ENCODE data around the gene TCHP. TPM values are rescaled to one million over a fixed set of nuclear protein-coding genes. Genes with fewer than 3 reads are reported as not detected.
"Not testable (repeated sequence)": the region's sequence is repeated elsewhere in the genome, so short reads cannot be mapped to it uniquely, and the experiment has no call there.

TCHP gene
- total RNA-seq, 1 experiment from 2014 or later = 10.2 TPM

DNA sequence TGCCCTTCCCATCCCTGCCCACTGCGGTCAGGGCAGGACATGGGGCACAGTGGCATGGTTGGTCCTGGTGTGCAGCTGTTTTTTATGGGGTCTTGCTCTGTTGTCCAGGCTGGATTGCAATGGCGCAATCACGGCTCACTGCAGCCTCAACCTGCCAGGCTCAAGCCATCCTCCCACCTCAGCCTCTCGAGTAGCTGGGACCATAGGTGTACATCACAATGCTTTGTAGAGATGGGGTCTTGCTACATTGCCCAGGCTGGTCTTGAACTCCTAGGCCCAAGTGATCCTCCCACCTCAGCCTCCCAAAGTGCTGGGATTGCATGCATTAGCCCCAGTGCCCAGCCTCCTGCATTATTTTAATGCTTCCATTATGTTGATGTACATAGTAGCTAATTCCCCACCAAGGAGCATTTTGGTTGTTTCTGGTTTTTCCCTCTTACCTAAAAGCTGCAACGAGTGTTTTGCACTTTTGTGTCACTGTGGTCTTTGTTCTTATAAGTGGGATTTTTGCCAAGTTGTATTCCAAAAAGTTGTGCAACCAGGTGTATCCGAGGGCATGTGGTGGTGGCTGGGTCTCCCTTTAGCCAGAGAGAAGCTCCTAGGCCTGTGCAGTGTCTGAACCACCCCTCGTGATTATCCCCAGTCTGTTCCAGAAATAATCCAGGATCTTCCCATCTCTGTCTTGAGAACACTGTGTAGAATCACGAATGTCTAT is 10.3 kb downstream of the TCHP start:
- no peak for DNase-seq (ENCODE audit: low read depth)

DNA sequence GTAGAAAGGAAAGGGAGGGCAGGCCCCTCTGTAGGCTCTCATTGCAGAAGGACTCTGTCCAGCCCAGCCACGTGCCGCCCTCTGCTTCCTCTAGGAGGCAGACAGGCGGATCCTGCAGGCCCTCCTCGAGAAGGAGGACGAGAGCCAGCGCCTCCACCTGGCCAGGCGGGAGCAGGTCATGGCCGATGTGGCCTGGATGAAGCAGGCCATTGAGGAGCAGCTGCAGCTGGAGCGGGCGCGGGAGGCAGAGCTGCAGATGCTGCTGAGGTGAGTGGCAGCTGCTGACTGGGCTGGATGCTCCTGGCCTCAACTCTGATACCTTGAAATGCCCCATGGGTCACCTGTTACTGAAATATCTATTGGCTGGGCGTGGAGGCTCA is 10.9 kb downstream of the TCHP start:
- peak; percentile 6 for DNase-seq (ENCODE audit: low read depth)

DNA sequence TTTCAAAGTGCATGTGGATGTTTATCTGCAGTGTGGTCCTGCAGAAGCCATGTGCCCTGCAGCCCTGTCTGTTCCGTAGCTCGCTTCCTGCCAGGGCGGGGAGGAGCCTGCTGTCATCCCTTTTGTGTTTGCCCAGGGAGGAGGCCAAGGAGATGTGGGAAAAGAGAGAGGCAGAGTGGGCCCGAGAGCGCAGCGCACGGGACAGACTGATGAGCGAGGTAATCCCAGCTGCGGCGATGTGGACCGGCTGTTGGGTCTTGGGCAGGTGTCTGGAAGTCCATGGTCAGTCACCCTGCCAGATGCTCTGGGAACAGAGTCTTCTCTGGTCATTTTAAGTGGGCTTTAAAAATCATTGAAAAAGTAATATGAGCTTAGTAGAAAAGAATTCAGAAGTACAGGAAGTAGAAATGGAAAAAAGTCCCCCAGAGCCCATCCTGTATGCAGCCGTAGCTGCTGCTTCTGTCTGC is 12.8 kb downstream of the TCHP start:
- no peak for DNase-seq (ENCODE audit: low read depth)

DNA sequence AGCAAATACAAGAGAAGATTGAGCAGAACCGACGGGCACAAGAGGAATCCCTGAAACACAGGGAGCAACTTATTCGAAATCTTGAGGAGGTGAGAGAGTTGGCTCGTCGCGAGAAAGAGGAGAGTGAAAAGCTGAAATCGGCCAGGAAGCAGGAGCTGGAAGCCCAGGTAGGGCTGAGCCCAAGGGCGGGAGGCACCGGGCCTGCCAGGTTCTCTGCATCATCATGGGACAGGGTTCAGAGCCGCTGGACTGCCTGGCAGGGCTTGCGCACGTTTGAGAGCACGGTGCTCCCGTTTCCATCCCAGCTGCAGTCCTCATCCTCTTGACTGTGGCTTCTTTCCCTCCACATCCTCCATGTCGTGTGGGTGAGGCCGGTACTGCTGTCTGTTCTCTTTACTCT is 14.4 kb downstream of the TCHP start:
- no peak for DNase-seq (ENCODE audit: low read depth)

DNA sequence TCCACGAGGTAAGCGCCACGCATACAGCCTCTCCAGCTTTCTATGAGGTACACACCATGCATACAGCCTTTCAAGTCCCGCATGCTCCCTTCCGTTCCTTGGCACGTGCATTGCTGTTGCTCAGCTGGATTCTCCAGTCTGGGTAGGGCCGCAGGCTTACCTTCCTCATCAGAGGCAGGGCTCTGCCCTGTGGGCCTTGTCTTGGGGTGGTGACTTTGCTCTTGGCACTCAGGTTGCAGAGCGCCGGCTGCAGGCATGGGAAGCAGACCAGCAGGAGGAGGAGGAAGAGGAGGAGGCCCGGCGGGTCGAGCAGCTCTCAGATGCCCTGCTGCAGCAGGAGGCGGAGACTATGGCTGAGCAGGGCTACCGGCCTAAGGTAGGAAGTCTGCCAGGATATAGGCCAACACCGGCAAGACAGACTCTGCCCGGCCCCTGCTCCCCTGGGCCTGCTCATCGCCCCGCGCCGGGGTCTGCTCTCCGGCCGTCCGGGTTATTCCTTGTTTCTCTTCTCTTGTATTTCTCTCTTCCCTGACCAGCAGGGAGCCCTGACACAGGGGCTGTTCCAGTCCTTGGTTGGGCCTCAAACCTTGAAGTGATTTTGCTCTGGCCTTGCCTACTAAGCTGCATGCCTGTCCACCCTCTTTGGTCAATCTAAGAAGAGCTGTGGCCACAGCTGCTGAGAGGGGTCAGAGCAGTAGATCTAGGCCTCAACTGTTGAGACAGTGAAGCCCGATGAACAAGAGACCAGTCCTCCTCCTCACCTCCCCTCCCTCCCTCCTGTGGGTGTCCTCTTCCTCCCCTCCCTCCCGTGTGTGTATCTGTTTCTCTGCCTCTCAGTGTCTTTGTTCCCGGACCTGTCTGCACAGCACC is 15.3 kb downstream of the TCHP start:
- no peak for DNase-seq (ENCODE audit: low read depth)

DNA sequence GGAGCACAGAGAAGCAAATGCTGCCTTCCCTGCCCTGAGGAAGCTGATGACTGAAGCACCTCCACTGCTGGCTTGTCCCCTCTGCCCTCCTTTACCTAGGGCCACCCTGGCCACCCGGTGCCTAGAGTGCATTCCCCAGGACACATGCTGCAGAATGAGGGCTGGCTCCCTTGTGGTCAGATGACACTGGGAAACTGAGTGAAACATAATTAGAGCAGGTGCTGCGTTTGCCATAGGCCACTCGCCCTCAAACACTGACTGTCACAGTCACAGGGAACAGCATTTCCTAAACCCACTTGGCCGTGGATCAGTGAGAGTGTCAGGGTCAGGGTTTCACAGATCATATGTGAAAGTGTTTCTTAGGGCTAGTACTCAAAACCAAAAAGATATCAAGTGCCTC is 16.0 kb downstream of the TCHP start:
- no peak for DNase-seq (ENCODE audit: low read depth)

DNA sequence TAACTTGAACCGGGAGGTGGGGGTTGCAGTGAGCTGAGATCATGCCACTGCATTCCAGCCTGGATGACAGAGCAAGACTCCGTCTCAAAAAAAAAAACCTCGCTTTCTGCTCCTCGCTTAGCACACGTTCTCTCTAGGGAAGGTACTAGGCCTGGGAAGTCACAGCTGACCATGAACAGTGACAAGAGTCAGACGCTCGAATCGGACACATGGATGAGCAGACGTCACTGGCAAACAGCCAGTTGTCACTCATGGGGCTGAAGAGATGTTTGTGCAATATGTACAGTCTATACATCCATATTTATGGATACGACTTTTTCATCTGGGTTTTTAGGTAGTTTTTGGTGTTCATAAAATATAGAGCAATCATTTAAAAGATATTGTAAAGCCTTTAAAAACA is 19.4 kb downstream of the TCHP start:
- DNase-seq (ENCODE audit: low read depth) = no peak

DNA sequence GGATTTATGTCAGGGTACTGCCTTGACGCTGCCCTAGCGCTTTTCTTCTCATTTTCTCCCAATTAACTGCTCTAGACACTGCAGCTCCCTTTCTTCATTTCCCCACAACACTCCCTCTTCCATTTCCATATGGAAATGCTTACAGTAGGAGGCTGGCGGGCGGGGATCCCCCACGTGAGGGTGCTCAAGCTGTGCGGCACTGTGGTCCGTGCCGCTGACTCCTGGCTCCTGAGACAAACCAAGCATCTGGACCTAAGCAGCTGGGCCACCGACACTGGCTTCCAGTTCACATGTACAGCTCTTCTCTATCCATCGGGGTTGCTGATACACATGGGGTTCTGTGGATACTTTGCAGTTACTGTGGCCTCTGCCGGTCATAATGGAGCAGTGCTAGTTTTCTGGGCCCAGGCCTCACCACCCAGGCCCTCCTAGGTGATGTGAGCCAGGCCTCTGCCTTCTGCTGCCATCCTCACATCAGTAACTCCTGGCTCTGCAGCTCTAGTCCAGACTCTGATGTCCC is 20.2 kb downstream of the TCHP start:
- no peak for DNase-seq (ENCODE audit: low read depth)

DNA sequence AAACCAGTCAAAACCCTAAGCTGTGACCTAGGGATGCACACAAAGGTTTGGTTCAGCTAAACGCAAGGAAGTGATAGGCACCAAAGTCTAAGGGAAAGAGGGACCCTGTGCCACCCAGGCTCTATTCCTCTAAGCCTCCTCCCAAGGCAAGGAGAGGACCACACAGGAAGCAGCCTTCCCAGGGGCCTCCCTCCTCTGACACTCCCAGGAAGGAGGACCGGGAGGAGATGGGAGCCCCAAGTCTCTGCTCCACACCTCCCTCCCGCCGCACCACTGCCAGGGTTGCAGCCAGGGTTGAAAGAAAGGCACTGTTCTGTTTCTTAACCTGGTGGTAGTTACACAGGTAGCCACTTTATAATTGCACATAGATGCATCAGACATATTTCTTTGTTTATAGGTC is 21.9 kb downstream of the TCHP start:
- no peak for DNase-seq (ENCODE audit: low read depth)

DNA sequence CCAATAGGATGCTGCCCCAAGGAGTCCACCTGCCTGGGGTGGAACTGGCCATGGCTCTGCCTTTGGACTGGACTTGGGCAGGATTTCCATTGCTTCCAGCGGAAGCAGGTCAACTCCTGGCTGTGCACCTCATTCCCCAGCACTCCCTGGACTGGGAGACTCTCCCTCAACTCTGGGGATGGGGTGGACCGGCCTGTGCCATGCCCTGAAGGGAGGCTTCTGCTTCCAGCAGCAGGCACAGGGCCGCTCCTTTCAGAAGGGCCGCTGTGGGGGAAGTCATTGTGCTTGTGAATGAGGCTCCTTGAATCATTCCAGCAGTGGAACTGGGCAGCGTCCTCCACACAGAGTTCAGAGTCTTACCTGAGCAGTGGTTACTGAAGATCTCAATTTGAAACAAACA is 23.0 kb downstream of the TCHP start:
- no peak for DNase-seq (ENCODE audit: low read depth)

DNA sequence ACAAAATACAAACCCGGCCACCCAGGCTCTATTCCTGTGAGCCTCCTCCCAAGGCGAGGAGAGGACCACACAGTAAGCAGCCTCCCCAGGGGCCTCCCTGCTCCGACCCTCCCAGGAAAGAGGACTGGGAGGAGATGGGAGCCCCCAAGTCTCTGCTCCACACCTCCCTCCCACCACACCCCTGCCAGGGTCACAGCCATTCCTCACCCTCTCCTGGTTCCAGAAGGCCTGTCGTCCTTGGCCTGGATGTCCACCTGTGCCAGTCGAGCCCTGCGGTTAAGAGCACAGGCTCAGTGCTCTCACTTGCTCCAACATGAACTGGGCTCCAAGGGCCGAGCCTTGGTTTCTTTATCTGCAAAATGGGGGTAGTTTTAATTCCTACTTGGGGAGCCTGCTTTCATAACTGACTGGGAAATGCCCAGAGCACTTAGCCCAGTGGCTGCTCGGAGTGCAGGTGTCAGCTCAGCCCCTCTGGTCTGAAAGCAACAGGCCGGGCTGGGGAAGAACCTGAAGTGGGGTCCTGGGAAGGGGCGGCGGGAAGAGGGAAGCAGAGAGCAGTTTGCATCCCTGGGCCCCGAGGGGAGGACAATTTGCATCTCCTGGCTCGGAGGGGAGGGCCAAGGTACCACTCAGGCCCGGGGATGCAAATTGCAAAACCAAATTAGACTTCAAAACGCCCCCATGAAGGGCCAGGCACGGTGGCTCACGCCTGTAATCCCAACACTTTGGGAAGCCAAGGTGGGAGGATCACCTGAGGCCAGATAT is 23.6 kb downstream of the TCHP start:
- DNase-seq (ENCODE audit: low read depth) = no peak

DNA sequence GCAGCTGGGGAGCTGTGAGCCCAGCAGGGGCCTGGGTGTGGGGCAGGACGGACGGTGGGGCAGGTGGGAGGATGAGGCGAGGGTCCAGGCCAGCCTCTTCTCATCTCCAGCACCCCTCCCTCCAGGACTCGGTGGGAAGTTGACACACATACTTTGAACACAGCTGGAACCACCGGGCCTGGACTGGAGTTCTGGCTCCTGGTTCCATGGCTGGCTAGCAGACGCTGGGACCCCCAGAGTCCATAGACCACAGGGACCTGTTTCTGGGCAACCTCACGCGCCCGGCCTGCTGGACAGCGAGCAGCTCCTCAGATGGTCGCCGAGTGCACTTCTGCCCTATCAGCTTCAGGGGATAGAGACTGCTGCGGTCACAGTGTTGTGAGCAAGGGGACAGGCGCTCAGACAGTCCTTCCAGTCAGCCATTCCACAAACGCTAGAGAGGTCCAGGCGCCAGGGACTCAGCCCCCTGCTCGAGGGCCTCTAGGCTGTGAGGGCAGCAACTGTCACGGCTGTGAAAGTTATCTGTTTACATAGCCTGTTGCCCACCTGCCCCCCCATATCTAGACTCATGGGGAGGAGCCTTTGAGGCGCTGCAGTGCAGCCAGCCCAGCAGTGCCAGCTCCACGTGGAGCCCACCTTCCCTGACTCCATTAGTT is 25.2 kb downstream of the TCHP start:
- no peak for DNase-seq (ENCODE audit: low read depth)

DNA sequence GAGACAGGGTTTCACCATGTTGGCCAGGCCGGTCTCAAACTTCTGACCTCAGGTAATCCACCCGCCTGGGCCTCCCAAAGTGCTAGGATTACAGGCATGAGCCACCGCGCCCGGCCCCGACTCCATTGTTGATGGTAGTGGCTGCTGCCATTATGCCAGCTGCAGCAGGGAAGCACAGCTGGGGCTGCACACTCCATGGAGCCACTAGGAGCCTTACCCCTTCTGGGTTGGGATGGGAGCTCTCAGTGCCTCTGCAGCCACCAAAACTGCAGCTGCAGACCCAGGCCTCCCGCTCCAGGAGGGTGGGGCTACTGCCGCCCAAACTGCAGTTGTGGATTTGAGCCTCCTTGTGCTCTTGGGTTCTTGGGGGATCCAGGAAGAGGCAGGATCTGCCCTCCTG is 25.9 kb downstream of the TCHP start:
- DNase-seq (ENCODE audit: low read depth) = no peak

DNA sequence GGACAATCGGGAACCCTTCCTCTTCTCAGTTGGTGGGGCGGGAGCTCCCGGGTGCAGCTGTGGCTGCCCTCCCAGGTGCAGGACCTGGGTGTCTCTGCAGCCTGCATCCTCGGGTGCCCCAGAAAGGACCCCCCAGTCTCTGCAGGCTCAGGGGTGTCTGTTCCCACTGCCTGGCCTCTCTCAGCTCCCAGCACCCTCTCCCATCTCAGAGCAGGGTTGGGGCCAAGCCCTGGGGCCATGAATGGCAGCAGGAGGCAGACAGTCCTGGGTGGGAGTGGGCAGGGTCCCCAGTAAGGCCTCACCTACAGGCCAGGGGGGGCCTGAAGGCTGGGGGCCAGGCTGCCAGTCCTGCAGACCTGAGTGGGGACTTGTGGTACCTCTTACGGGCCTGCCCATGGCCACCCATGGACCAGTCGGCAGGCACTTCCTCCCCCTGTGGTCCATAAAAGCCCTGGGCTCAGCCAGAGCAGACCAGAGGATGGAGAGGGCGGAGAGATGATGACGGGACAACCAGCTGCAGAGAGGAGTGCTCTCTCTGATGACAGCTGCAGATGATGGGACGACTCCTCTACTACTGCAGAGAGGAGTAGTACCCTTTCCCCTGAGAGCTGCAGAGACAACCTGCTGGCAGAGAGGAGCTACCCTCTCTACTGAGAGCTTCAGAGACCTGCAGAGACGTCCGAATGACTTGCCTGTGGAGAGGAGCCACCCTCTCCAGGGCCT is 26.6 kb downstream of the TCHP start:
- DNase-seq (ENCODE audit: low read depth) = no peak

DNA sequence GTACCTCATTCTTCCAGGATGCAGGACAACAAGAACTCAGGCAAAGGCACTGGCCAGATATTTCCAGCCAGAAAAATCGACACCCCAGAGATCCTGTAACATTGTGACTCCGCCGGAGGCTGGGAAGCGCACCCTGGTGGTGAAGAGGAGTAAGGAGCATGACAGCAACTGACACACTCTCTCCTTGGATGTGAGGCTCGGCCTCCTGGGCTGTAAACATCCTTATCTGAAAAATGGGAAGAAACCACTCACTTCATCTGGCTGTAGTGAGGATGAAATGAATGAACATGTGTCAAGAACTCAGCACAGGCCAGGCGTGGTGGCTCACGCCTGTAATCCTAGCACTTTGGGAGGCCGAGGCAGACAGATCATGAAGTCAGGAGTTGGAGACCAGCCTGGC is 27.5 kb downstream of the TCHP start:
- DNase-seq (ENCODE audit: low read depth) = peak; percentile 37

DNA sequence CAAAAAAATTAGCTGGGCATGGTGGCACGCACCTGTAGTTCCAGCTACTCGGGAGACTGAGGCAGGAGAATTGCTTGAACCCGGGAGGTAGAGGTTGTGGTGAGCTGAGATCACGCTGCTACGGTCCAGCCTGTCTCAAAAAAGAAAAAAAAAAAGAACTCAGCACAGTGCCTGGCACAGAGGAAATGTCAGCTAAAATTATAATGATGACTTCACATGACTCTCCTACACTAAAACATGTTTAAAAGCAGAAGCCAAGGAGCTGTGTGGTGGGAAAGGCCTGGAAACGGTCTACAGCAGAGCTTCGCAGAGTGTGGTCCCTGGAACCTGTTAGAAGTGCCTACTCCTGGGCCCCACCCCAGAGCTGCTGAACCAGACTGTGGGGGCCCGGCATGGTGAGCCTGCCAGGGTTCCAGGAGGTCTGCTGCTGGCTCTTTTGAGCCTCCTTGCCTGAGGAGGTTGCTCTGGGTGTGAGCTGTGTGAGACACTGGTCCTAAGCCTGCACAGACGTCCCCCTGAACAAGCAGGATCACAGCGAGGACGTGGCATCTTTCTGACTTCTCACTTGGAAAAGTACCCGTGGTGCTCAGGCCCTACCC is 28.1 kb downstream of the TCHP start:
- DNase-seq (ENCODE audit: low read depth) = no peak

DNA sequence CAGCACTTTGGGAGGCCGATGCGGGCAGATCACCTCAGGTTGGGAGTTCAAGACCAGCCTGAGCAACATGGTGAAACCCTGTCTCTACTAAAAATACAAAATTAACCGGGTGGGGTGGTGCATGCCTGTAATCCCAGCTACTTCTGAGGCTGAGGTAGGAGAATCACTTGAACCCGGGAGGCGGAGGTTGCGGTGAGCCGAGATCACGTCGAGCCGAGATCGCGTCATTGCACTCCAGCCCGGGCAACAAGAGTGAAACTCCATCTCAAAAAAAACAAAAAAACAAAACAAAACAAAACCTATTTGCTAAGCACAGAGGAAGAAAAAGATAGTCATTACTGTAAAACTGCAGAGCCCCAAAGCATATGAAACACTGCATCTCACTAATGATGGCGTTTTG is 29.3 kb downstream of the TCHP start:
- DNase-seq (ENCODE audit: low read depth) = not testable (repeated sequence)

DNA sequence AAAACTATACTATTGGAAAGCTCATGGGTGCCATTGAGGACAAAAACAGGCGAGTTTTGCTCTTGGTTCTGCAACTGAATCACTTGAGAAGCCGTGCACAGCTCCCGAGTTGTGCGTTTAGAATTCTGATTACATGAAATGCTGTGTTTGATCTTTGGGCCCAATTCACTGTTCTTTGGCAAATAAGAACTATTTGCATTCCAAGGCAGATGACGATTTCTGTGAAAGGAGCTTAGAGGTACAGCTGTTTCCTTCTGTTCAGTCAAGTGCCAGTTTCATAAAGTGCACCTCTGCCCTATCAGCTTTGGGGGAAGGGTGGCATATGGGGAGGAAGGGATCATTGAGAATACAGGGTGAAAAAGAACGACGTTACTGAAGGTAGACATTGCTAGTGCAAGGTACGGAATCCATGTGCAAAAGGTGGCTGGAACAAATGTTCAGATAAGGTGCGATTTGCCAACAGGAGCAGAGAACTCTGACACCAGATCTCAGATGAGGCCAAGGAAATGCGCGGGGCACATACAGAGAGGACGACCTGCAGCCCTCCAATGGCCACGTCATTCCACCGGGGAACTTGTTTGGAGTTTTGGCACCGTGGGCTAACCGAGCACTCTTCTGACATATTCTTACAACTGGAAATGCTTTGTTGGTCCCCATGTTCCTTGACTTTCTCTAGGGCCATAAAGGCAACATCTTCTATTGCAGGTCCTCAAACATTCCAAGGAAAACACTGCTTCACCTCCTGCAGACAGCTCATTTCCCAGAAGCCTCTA is 30.1 kb downstream of the TCHP start:
- DNase-seq (ENCODE audit: low read depth) = no peak

DNA sequence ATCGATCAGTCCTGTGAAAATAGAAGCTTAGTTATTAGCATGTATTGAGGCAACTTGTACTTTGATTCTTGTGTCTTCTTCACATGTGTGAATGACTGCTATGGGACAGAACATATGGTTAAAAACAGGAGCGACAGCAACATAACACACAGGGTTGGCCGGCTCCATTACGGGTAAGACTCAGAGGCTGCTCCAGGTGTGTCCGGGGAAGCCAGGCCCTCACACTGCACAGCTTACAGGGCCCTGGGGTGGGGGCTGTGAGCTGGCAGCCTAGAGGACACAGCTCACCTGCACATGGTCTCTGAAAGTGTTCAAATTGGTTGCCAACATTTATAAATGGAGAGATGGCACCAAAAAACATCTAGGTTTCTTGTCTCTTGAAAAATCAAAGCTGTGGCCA is 31.1 kb downstream of the TCHP start:
- DNase-seq (ENCODE audit: low read depth) = no peak
